ENCODE data around the gene TMX3. TPM values are rescaled to one million over a fixed set of nuclear protein-coding genes. Genes with fewer than 3 reads are reported as not detected.

TMX3 gene
- total and polyA plus RNA-seq, 2 donors (not counting 3 experiments of a cell fraction or from before 2014, with no cell fraction given): 20.0 to 65.5 TPM

DNA sequence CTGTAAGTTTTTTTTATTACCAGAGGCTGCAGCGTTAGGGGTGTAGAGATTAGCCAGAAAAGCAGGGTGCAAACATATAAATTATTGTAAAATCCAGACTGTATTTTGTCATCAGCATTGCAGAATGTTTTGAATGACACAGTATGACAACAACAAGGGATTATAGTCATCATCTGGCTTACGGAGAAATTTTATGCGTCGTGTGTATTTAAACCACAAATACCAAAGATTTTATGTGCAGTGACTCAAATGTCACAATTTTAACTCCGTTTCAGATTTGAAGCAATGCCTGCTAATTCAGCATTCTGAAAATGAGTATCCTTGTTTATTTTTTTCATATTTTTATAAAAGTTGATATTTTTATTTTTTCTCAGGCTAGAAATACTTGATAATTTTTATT lies 19.4 kb upstream of the TMX3 start:
- dilution Hi-C loops (cut with MboI; ENCODE audit: extremely low pct_ligation_motif_present, low sequenced_read_pairs): no loop called here
- no peak overlapping the region for H3K9ac ChIP-seq (replicated peaks; ENCODE audit: extremely low read depth, insufficient read depth, low read length)

More for the DNA sequence above, 19.4 kb upstream of the TMX3 start:
- no peak overlapping the region for H2AFZ ChIP-seq (ENCODE audit: low read depth, low read length)
- H3K4me3 ChIP-seq (replicated peaks in 1 of 3; ENCODE audit: insufficient read depth in 1 of 3, low read depth in 1 of 3, low read length in 3 of 3): no peak overlapping the region
- H3K4me1 ChIP-seq (ENCODE audit: control insufficient read depth, extremely low read depth, insufficient read depth, low read length): no peaks in the 10 kb centered on the region
- intact Hi-C loops (cut with micrococcal nuclease): no loop called here
- TF ChIP-seq MAX (IDR thresholded peaks at IDR 0.05; ENCODE audit: insufficient read depth, insufficient read length) (no peak), POLR2AphosphoS5 (IDR thresholded peaks at IDR 0.05; ENCODE audit: insufficient read depth, low read depth, low read length) (no peak), MYC (IDR thresholded peaks at IDR 0.05; ENCODE audit: low read depth, low read length) (no peak), CTCF (IDR thresholded peaks at IDR 0.05; ENCODE audit: extremely low read depth in 1 of 2, insufficient read depth in 1 of 2, low read depth in 1 of 2, low read length in 2 of 2) (no peak), JUN (IDR thresholded peaks at IDR 0.05; ENCODE audit: borderline replicate concordance, insufficient read depth, insufficient read length, low read depth) (no peak), GATA2 (IDR thresholded peaks at IDR 0.05; ENCODE audit: insufficient read depth, insufficient read length, low read depth, low read length) (no peak), EZH2 (IDR thresholded peaks at IDR 0.05; ENCODE audit: borderline replicate concordance, low read depth, low read length, severe bottlenecking) (no peak), POLR2A (IDR thresholded peaks at IDR 0.05; ENCODE audit: low read depth, low read length) (no peak), FOS (IDR thresholded peaks at IDR 0.05; ENCODE audit: borderline replicate concordance, insufficient read depth, low read length) (no peak)
- no peaks in the 10 kb centered on the region for H3K27me3 ChIP-seq (ENCODE audit: control insufficient read depth in 2 of 2, insufficient read depth in 2 of 2, low read length in 2 of 2)
- CTCF ChIA-PET: interaction anchor here (1.2 to 1.5 kb wide), 3 partner anchors 12 to 1630 kb away, joined by 3 to 4 read pairs (median 3); no protein-coding TSS in a partner anchor
- H3K9me3 ChIP-seq (replicated peaks; ENCODE audit: control insufficient read depth, insufficient read depth, low read length): no peaks in the 10 kb centered on the region
- H3K27ac ChIP-seq (ENCODE audit: insufficient read depth, low read depth, low read length): no peak overlapping the region
- BruUV-seq (replicated peaks): no TSS peak
- no peak for DNase-seq (ENCODE audit: low read depth, low spot score)
- no peaks in the 10 kb centered on the region for H3K9me1 ChIP-seq (replicated peaks; ENCODE audit: control insufficient read depth, extremely low read depth, insufficient read depth, low read length)
- no peak overlapping the region for H3K4me2 ChIP-seq (ENCODE audit: insufficient read depth, low read length)
- no peaks in the 10 kb centered on the region for H3K79me2 ChIP-seq (ENCODE audit: control insufficient read depth, insufficient read depth, low read length)
- H4K20me1 ChIP-seq (replicated peaks; ENCODE audit: control insufficient read depth, extremely low read depth, insufficient read depth, low read length): no peaks in the 10 kb centered on the region
- FAIRE-seq: no peak
- no peaks in the 10 kb centered on the region for H3K36me3 ChIP-seq (ENCODE audit: control insufficient read depth in 2 of 2, extremely low read depth in 1 of 2, insufficient read depth in 2 of 2, low read length in 2 of 2)
- POLR2A ChIA-PET: no interaction called here

Data from endothelial cell of umbilical vein (primary cell).